GM18858 (cell line): ENCODE data around the gene CMIP.

Experiments used
- ATAC-seq: cut with Tn5 transposase; IDR thresholded peaks from one replicate; pipeline ENCODE4 v1.9.1; 2021; ENCODE audit not compliant: unreplicated experiment

CMIP gene

DNA sequence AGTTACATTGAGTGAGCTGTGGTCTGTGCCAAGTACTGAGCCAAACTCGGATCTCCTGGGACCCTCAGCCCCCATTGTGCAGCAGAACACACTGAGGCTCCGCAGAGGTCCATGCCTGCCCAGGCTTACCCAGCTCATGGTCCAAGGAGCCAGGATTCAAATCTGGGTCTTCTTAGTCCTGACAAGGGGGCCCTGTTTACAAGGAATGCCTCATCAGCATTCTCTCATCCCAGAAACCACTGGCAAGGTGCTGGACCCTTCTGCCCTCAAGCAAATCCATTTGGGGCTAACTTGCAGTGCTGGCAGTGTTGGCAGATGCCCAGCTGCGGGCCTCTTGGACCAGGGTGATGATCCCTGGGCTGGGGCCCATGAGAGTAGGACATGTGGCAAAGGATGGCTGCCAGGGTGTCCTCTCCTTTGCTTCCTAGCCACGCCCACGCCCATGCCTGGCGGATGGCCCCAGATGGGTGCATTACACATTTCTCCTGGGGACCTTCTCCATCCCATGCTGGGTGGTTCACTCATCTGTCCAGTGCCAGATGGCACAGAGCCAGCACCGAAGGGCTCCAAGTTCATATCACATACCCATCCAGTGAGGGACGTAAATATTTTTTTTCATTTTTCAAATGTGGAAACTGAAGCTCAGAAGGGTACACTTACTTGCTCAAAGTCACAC, 117.7 kb downstream of the CMIP start:
- ATAC-seq: no peak

DNA sequence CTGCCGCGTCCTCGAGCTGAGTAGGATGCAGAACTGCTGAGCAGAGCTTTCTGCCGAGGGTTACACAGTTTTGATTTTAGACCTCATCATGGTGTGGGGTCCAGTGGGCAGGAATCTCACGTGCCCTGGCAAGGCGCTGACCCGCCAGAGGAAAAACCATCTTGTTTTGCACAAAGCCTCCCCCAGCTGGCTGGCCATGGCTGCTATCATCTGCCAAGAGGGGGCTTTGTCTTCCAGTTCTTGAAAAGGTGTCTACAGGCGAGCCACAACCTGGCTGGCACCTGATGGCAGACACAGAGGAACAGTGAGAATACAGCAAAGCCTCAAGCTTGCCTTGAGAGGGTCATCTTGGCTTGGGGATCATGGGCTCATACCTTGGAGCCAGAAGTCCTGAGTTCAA, 118.3 kb downstream of the CMIP start:
- no peak for ATAC-seq

DNA sequence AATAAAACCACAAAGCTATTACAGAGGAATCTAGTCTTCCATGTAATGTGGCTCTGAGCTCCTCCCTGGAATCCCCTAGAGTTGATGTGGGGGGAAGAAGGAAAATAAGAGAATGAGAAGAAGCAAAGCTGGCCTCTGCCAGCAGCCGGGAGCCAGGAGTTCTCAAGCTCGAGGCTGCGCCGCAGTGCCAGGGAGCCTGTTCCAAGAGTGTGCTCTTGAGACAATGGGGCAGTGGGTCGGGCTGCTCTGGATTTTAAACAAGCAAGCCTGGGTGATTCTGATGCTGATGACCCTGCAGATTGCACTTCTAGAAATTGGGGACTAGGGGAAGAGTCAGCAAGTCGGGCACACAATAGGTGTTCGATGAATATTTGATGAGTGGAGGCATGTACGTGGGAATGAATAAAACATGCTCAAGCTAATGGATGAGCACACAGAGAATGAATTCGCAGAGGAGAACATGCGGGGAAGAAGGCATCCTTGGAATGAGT, 119.9 kb downstream of the CMIP start:
- no peak for ATAC-seq

DNA sequence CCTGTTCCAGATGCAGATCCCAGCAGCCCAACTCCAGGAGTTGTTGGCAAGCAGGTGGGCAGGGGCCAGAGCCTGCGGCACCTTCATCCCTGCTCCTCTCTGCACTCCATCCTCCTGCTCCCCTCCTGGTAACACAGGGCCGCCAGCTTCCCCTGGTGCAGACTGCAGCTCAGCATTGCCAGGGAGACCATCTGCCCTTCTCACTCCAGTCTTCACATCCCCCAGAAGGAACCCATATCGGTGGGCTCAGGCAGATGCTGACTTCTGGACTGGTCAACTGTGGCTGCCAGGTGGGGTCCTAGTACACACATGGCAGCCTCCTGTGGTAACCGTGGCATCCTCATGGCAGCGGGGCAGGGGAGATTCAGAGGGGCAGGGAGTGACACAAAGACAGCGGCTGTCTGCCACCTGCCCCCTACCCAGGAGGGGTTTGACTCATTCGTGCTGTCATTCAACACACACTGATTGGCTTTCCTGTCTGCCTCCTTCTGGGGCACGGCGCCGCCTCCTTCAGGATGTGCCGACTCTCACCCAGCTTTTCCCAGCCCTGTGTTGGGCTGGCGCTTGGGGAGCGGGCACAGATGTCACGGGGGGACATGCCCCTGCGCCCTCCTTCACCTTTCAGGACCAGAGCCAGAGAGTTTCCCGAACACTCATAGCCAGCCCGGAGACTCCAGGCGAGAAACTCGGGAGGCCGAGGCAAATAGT, 120.9 kb downstream of the CMIP start:
- no peak for ATAC-seq

DNA sequence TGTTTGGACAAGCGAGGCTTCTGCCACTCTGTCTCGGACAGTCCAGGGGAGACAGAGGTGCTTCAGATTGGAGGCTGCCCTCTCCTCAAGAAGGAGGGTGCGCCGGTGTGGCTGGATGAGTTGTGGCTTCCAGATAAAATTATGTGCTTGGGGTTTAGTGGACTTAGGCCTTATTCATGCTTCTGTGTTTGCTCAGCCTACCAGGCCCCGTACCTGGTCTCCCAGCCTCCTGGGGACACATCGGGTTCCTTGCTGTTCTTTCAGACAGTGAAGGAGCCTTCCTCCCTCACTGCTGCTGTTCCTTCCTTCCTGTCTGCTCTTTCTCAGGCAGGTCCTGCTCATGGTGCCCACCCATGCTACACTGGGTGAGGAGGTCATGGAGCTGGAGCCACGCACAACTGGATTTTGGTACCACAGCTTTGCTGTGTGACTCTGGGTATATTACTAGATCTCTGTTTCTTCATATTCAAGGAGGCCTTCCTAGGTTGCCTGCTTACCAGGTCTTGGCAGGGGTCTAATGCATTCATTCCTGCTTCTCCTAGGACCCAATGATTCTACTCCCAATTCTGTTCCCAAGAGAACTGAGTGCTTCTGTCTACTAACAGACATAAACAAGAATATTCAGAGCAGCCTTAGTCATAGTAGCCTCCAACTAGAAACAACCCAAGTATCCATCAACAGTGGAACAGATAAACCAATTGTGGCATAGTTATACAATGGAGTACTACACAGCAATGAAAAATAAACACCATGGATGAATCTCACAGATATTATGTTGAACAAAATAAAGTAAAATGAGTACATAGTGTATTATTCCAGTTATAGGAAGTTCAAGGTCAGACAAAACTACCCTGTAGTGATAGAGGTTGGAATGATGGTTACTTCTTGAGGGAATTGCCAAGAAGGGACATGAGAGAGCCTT, 121.7 kb downstream of the CMIP start:
- ATAC-seq: no peak

DNA sequence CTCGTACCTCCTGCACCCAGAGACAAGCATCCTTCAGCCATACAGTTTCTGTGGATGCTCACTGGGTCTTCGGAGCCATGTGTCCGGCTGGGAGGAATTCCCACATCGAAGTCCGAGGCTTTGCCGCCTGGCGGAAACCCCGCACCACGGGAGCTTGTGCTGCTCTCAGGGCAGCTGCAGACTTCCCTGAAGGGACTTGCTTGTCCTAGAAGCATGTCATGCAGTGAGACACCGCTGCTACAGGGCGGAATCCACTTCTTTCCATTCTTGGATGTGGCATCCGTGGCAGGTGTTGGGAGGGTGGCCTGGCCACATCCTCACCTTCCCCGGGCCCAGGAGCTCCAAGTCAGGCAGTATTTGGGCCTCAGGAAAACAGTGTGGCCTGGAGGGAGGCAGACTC, 122.5 kb downstream of the CMIP start:
- no peak for ATAC-seq

DNA sequence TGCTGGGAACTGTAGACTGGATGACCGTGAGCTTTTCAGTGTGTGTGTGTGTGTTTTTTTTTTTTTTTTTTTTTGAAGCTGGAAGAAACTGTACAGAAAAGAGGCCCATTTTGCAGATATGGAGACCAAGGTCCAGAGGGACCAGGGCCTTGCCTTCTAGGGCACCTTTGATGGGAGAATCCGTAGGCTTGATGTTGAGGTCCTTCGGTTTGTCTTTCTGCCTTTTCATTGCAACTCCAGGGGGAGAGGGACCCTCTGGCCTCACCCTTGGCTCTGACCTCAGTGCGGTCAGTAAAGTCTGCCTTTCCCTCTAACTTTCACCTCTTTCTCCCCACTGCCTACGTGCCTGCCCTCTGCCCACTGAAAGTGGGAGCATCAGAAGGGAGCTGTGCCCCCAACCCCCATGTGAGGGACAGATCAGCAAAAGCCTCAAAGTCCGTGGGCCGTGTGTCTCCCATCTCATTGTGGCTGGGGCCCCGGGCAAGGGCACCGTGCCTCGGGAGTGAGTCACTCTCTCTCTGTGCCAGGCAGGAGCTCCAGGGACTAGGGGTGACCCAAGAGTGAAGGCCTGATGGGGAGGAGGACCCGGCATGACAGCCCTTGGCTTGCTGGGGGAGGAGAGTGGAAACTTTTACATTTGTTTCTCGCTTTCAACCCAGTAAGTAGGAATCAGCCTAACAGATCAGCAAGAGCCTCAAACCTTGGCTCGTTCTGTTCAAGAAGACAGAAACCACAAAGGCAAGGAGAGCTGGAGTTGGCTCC, 123.6 kb downstream of the CMIP start:
- no peak for ATAC-seq

DNA sequence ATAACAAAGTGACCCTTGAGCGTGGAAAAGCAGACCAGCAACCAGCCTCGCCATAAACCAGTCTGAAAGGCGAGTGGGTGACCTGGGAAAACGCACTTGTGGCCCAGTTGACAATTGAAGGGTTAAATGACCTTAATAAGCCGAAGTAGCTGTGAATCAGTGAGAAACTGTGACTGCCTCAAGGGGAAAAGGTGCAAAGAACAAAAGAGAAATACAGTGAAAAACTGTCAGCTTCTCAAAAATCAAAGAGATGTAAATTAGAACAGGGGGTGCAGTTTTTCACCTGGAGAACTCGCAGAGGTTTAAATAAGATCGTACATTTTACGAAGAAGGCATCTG, 124.1 kb downstream of the CMIP start:
- ATAC-seq: no peak

DNA sequence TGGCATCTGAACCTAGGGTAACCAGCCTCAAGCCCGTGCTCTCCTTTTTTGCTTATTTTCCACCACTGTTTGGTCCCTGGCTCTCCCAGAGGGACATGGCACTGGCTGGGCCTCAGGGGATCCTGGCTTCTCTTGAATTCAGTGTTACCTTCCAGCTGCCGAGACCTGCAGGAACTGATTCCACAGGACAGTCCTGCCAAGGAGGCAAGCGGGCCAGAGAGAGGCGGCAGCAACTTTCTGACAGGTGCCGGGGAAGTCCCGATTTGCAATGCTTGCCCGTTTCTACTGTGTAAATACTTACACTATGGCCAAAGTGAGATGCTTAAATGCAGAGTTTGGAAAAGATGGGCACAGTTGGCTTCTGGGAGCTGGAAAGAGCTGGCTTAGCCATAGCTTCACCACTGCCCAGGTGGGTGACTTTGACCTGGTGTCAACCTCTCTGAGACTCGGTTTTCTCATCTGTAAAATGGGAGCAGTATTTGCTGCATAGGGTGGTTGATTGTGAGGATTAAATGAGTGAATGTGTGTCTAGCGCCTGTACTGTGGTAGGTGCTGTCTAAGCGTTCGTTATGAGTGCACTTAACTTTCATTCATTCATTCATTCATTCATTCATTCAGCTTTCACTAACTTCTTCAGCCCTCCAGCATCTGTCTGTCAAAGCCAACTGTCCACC, 124.9 kb downstream of the CMIP start:
- no peak for ATAC-seq

DNA sequence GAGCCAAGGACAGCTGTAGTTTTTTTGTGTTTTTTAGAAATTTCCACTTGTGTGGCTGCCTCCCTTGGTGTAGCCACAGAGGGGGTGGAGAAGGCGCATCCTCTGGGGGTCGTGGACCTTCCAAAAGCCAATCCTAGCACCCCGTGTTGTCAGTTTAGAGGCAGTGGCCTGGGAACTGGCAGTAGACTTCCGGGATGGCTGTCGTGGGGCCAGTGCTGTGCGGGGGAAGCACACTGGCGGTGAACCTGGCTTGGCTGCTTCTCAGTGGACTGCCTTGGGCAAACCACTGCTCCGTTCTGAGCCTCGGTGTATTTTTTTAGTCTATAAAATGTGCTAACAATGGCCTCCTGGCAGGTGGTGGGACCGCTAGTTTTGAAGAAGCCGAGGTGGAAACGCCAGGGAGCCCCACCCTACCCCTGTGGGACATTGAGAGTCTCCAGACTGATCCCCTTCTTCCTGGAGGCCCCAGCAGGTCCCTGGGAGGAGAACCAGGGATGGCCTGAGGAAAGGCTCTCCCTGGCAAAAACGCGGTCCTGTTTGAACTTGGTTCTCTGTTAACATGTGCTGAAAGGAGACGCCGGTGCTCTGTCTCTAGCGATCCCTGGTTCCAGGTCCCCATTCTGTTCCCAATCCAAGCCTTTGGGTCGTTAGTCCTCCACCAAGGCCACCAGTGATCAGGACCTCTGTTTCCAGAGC, 125.7 kb downstream of the CMIP start:
- no peak for ATAC-seq

DNA sequence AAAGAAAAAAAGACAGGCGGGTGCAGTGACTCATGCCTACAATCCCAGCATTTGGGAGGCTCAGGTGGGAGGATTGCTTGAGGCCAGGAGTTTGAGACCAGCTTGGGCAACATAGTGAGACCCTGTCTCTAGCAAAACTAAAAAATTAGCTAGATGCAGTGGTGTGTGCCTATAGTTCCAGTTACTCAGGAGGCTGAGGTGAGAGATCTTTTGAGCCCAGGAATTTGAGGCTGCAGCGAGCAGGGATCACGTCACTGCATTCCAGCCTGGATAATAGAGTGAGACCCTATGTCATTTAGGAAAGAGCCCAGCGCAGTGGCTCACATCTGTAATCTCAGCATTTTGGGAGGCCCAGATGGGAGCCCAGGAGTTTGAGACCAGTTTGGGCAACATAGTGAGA, 126.6 kb downstream of the CMIP start:
- ATAC-seq: no peak

DNA sequence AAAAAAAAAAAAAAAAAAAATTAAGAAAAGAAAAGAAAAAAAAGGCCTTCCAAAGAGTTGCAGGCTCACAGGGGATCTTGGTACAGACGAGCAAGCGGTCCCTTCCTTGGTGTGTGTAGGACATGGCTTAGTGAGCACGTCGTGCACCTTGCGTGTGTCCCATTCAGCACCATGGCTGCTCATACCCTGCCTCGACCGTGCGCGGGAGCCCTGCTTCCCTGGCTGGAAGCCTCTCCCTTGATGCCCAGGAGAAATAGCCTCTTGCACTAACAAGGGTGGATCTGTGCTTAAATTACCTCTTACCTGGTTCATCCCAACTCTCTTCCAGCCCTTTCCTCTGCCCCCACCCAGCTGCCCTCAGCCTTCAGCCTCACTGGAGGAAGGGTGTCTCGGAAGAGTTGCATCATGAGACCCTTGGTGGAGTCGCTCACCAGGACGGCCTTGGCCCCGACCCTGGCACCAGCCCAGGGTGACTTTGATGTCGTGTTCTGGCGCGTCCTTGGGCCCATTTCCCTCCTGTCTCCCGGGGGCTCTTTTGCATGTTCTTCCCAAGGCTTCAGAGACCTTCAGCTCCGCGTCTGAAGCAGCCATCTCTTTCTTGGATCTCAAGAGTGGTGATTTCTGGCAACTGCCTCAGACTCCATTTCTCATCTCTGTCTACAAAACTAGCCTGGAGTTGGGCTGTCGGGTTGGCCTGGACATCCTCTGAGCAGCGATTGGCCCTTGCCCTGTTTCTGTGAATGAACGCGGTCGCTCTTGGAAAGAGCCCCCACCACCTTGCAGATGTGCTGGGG, 127.2 kb downstream of the CMIP start:
- no peak for ATAC-seq

DNA sequence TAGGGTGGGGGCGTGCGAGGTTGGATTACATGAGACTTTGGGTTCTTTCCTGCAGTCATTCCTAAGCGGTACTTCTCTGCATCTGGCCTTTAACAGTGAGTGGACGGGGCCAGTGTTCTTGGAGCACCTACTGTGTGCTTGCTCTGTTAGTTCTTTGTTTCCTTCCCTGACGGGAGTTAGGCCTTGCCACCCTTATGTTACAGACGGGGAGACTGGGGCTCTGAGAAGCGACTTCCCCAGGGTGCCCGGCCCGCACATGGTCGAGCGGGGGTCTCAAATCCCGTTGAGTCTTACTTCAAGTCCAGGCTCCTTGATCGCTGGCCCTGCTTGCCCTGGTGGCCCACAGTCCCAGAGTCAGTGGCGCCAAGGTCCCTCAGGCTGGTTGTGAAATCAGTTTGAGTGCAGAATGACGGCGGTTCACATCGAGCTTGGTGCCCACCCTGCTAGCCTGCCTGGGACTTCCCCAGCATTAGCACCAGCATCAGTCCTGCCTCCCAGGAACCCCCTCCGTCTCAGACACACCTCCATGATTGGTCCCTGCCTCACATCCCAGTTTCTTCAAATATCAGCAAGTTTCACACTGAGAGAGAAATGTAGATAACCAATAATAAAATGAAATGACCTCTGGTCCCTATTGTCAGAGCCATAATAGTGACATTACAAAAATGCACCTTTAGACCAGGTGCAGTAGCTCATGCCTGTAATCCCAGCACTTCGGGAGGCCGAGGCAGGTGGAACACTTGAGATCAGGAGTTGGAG, 128.0 kb downstream of the CMIP start:
- ATAC-seq: no peak

DNA sequence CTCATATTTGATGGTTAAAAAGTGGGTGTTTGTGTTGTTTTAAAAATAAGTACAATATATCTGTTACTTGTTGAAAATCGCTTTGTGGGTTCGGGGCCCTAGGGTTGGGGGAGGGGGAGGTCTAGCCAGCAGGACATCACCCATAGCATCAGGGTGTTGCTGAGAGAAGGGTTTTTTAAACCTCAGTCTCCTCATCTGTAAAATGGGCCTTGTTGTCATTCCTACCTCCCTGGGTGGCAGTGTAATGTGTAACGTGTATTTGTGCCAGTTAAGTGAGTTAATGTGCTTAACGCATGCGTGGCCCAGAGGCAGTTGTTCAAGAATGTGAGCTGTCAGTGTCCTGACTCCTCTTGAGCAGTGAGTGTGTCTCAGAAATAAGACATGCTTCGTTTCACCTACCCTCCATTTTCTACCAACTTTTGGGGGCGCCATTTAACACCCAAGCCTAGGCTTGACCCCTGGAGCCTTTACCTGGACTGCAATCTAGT, 129.0 kb downstream of the CMIP start:
- ATAC-seq: no peak

DNA sequence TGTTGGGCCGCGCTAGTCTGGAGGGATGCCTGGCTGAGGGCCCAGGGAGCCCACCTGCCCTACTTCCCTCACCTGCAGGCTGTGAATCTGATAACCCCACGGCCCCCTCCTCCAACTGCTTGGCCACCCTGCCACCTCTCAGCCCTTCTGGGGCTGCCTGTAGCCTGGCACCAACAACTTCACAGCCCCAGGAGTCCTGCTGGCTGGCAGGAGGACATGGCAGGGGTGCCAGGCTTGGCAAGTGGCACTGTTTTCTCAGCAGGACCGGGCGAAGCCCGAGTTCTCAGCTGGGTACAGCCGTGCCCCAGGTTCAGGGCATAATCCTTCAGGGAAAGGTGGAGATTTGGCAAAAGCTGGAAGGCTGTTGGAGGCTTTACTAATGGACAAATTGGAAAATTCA, 129.6 kb downstream of the CMIP start:
- no peak for ATAC-seq

DNA sequence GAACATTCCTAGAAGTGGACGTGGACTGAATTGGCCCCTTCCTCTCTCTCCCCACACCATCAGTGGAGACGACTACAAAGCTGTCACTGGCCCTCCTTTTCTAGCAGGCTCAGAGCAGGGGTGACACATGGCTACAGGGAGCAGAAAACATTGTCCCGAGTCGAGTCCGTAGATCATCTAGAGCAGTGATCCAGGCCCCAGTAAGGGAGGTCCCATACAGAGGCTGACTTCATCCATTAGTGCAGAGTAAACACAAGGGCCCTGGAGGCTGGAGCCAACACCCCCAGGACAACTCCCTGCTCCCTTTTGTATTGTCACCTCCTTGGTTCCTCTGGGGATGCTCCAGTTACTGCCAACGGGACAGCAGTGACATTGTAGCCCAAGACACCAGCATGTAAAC, 130.7 kb downstream of the CMIP start:
- ATAC-seq: no peak

DNA sequence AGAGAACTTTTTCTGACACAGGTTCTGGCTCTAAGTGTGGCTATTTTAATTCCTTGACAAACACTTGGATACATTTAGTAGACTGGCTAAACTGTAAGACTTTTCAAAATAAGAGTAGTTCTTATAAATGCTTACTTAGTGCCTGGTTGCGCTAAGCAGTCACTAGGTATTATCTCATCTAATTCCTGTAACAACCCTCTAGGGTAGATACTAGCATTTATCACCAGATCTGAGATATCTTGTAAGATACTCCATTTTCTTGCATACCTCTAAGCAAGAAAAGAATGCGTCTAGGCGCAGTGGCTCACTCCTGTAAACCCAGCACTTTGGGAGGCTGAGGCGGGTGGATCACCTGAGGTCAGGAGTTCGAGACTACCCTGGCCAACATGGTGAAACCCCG, 131.2 kb downstream of the CMIP start:
- no peak for ATAC-seq

DNA sequence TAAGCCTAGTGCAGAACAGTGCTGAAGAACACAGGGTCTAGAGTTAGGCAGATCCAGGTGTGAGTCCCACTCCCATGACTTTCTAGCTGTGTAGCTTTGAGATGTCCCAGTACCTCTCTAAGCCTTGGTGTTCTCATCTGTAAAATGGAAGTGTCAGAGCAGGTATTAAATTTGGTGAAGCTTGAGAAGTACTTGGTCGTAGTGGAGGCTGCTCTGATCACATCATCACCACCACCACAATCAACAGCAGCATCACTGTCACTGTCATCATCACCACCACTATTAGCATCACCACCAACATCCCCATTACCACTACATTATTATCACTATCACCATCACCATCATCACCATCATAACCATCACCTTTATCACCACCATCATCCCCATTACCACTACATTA, 132.1 kb downstream of the CMIP start:
- ATAC-seq: no peak
